Dermis lymphatic vessel endothelial cell (primary cell): Measurements from ENCODE around the gene HSPA9. TPM values are rescaled to one million over a fixed set of nuclear protein-coding genes. Genes with fewer than 3 reads are reported as not detected.

Experiments
- total RNA-seq: library from RNA; depleted of rRNA; stranded (reverse); fragments of >200 nt; gene quantifications from 2 replicates; pipeline ENCODE4 v1.2.1, GENCODE V29; 2014

HSPA9 gene
- total RNA-seq: 180 and 204 TPM in 2 replicates

GRCh38 chr5:138575194-138576015 is at the start of gene HSPA9:
TSS of gene HSPA9 (minus strand) at chr5:138575401. CDS start at chr5:138575318, 83 bp downstream.

GRCh38 chr5:138542956-138543729 is 32.1 kb downstream of the HSPA9 start, which contains the start of gene ETF1:
TSS of gene ETF1 (minus strand) at chr5:138543236. CDS start at chr5:138542918, 318 bp downstream.

Other genes with a start within 250 kb of the HSPA9 start
- gene CDC25C, start 243.6 kb downstream of the HSPA9 start, total RNA-seq: 0.98 and 1.4 TPM in 2 replicates
- 31.8 and 32.6 TPM in 2 replicates for gene FAM53C, start 237.1 kb downstream of the HSPA9 start, total RNA-seq
- gene KDM3B, start 222.7 kb downstream of the HSPA9 start, total RNA-seq: 55.4 and 57.3 TPM in 2 replicates
- 0.65 and 1.0 TPM in 2 replicates for gene REEP2, start 136.3 kb downstream of the HSPA9 start, total RNA-seq
- 2.7 and 3.4 TPM in 2 replicates for gene EGR1, start 109.9 kb downstream of the HSPA9 start, total RNA-seq
- gene ETF1, start 32.2 kb downstream of the HSPA9 start, total RNA-seq: 81.7 and 103 TPM in 2 replicates
- gene CTNNA1, start 178.0 kb upstream of the HSPA9 start, total RNA-seq: 596 and 682 TPM in 2 replicates